HCT116 (cell line): ENCODE data around the gene SYMPK. TPM values are rescaled to one million over a fixed set of nuclear protein-coding genes. Genes with fewer than 3 reads are reported as not detected.

ENCODE experiments used
- ATAC-seq: fragments of 200-7000 bp; cut with Tn5 transposase; 2 replicates; pipeline ENCODE4 v1.9.1; 2020; ENCODE audit warnings: mild to moderate bottlenecking, moderate library complexity
- BruUV-seq: library from RNA; stranded (reverse); fragments of 400-500 nt; replicated peaks from 2 replicates; lab custom pipeline; 2021; lab: Mats Ljungman, UMichigan
- CTCF ChIA-PET: fragments of 300-600 bp; sonication (Branson Sonifier 250); formaldehyde crosslinking; loops from one replicate; lab custom pipeline; 2021; ENCODE audit warnings: antibody characterized with exemption; lab: Charles Lee
- POLR2A ChIA-PET: fragments of 300-600, 350-600 bp; sonication (Branson Sonifier 250); formaldehyde crosslinking; loops from one replicate; lab custom pipeline; 2021; ENCODE audit warnings: antibody characterized with exemption; lab: Charles Lee
- RAD21 ChIA-PET, 2 experiments: fragments of 300-600 bp; sonication (Branson Sonifier 250); formaldehyde crosslinking; loops; one replicate each; lab custom pipeline; 2023; ENCODE audit warnings: low total read pairs in 2 of 2; ENCODE audit not compliant: uncharacterized antibody in 2 of 2, unreplicated experiment in 2 of 2, low non-redundant PET in 1 of 2; lab: Charles Lee
- DNase-seq: peaks from one replicate; pipeline ENCODE4 v3.0.0-alpha.2; 2010; ENCODE audit warnings: low read depth, low spot score
- H2AFZ ChIP-seq: fragments of 200-600 bp; shearing (Covaris generic), sonication (generic); 2 replicates; pipeline ENCODE4 v1.6.1; 2017; ENCODE audit warnings: low read depth, mixed run types, mixed read lengths, antibody characterized with exemption, low read length; ENCODE audit not compliant: poor library complexity, severe bottlenecking
- H3K27ac ChIP-seq: 2 replicates; pipeline ENCODE4 v1.5.1; 2012; ENCODE audit warnings: low read depth, low read length
- H3K27me3 ChIP-seq: fragments of 200-600 bp; sonication (generic); 2 replicates; pipeline ENCODE4 v1.6.1; 2016; ENCODE audit warnings: mixed run types, low read length, mixed read lengths; ENCODE audit not compliant: insufficient read depth
- H3K36me3 ChIP-seq, 2 experiments: fragments of 200-500 bp in 1 of 2; fragments of 200-600 bp in 1 of 2; sonication (Bioruptor generic) in 1 of 2; sonication (generic) in 1 of 2; 2 replicates each; pipeline versions ENCODE4 v1.5.1 to v1.6.1; 2014 to 2016; ENCODE audit warnings: low read length in 2 of 2, inconsistent platforms in 1 of 2, mixed read lengths in 1 of 2, mixed run types in 1 of 2; ENCODE audit not compliant: insufficient read depth in 2 of 2, control insufficient read depth in 1 of 2
- H3K4me1 ChIP-seq, 2 experiments: fragments of 200-600 bp in 1 of 2; sonication (generic) in 1 of 2; 2 replicates each; pipeline versions ENCODE4 v1.5.1 to v1.6.1; 2012 to 2017; ENCODE audit warnings: low read length in 2 of 2, inconsistent platforms in 1 of 2, mild to moderate bottlenecking in 1 of 2, mixed read lengths in 1 of 2, mixed run types in 1 of 2, moderate library complexity in 1 of 2; ENCODE audit not compliant: insufficient read depth in 2 of 2, control insufficient read depth in 1 of 2
- H3K4me2 ChIP-seq: fragments of 200-600 bp; sonication (generic); 2 replicates; pipeline ENCODE4 v1.6.1; 2017; ENCODE audit warnings: mixed run types, low read length, mixed read lengths
- H3K4me3 ChIP-seq, 2 experiments: fragments of 200-600 bp in 1 of 2; sonication (generic) in 1 of 2; replicated peaks in 1 of 2; 2 replicates each; pipeline ENCODE4 v1.5.1; 2011 to 2016; ENCODE audit warnings: low read length in 2 of 2, control low read depth in 1 of 2, low read depth in 1 of 2, mild to moderate bottlenecking in 1 of 2, mixed read lengths in 1 of 2, mixed run types in 1 of 2
- H3K79me2 ChIP-seq: fragments of 200-600 bp; sonication (generic); 2 replicates; pipeline ENCODE4 v1.6.1; 2017; ENCODE audit warnings: mild to moderate bottlenecking, mixed run types, low read length, moderate library complexity, mixed read lengths; ENCODE audit not compliant: insufficient read depth
- H3K9ac ChIP-seq: fragments of 200-600 bp; sonication (generic); 2 replicates; pipeline ENCODE4 v1.6.1; 2016; ENCODE audit warnings: low read length, mixed read lengths
- H3K9me2 ChIP-seq: fragments of 200-600 bp; sonication (generic), shearing (Covaris generic); 2 replicates; pipeline ENCODE4 v1.6.1; 2017; ENCODE audit warnings: mixed run types, mild to moderate bottlenecking, moderate library complexity; ENCODE audit not compliant: insufficient read depth
- H3K9me3 ChIP-seq, 2 experiments: fragments of 200-500 bp in 1 of 2; fragments of 200-600 bp in 1 of 2; sonication (Bioruptor generic) in 1 of 2; sonication (generic) in 1 of 2; 2 replicates each; pipeline ENCODE4 v1.6.1; 2014 to 2017; ENCODE audit warnings: low read length in 2 of 2, mixed read lengths in 2 of 2, inconsistent platforms in 1 of 2, low read depth in 1 of 2, mild to moderate bottlenecking in 1 of 2, mixed run types in 1 of 2, moderate library complexity in 1 of 2; ENCODE audit not compliant: control insufficient read depth in 1 of 2, insufficient read depth in 1 of 2
- H4K20me1 ChIP-seq: fragments of 200-600 bp; sonication (generic), shearing (Covaris generic); 2 replicates; pipeline ENCODE4 v1.6.1; 2017; ENCODE audit warnings: mixed run types, mild to moderate bottlenecking, moderate library complexity; ENCODE audit not compliant: insufficient read depth
- ATF3 ChIP-seq: IDR thresholded peaks from 2 replicates; pipeline ENCODE4 v1.6.1; 2012
- EZH2phosphoT487 ChIP-seq: fragments of 200-600 bp; IDR thresholded peaks from 2 replicates; pipeline ENCODE4 v1.6.1; 2018; ENCODE audit warnings: antibody characterized with exemption, borderline replicate concordance
- MAX ChIP-seq: IDR thresholded peaks from 2 replicates; pipeline ENCODE4 v1.6.1; 2012
- POLR2A ChIP-seq: IDR thresholded peaks from 2 replicates; pipeline ENCODE4 v1.7.0; 2011; ENCODE audit warnings: borderline replicate concordance; ENCODE audit not compliant: insufficient read depth, insufficient read length; ENCODE audit errors: extremely low read depth
- POLR2AphosphoS5 ChIP-seq: IDR thresholded peaks from 2 replicates; pipeline ENCODE4 v1.6.1; 2011; ENCODE audit warnings: mild to moderate bottlenecking, low read depth, low read length, moderate library complexity
- RAD21 ChIP-seq: IDR thresholded peaks from 2 replicates; pipeline ENCODE4 v1.6.1; 2012; ENCODE audit warnings: low read depth, mild to moderate bottlenecking
- SIN3A ChIP-seq: IDR thresholded peaks from 2 replicates; pipeline ENCODE4 v1.6.1; 2012; ENCODE audit warnings: low read depth
- SP1 ChIP-seq: IDR thresholded peaks from 2 replicates; pipeline ENCODE4 v1.6.1; 2012; ENCODE audit warnings: low read depth
- SRF ChIP-seq: IDR thresholded peaks from 2 replicates; pipeline ENCODE4 v1.6.1; 2012; ENCODE audit warnings: low read depth
- TCF7L2 ChIP-seq: IDR thresholded peaks from 2 replicates; pipeline ENCODE4 v1.7.0; 2011; ENCODE audit warnings: borderline replicate concordance, inconsistent platforms; ENCODE audit not compliant: insufficient read depth, insufficient read length; ENCODE audit errors: extremely low read depth
- YY1 ChIP-seq: IDR thresholded peaks from 2 replicates; pipeline ENCODE4 v1.6.1; 2011; ENCODE audit warnings: low read length, low read depth, moderate library complexity, mild to moderate bottlenecking; ENCODE audit not compliant: insufficient replicate concordance; ENCODE audit errors: extremely low read depth
- ZBTB33 ChIP-seq: IDR thresholded peaks from 2 replicates; pipeline ENCODE4 v1.6.1; 2011; ENCODE audit warnings: mild to moderate bottlenecking, low read length, moderate library complexity; ENCODE audit not compliant: insufficient replicate concordance; ENCODE audit errors: extremely low read depth
- ZFX ChIP-seq: fragments of 450-650 bp; IDR thresholded peaks from 2 replicates; pipeline ENCODE4 v1.6.1; 2017
- intact Hi-C: fragments of 100-400 bp; cut with micrococcal nuclease; formaldehyde crosslinking; loops from 2 replicates; pipeline ENCODE4 v1.10.0; 2022
- total RNA-seq: library from RNA; stranded (reverse); gene quantifications from one replicate; pipeline ENCODE4 v1.2.1, GENCODE V29; 2021; ENCODE audit not compliant: unreplicated experiment

SYMPK gene
- total RNA-seq, 1 experiment from 2014 or later: 117 TPM

- intact Hi-C loops: no loop called here
- Histone ChIP-seq H3K9me3 (no peaks in the 10 kb centered on the region), H3K9me2 (no peaks in the 10 kb centered on the region), H2AFZ (no peak overlapping the region), H3K36me3 (no peaks in the 10 kb centered on the region), H3K4me2 (peak overlapping the region; percentile 96), H3K79me2 (peaks cover 15% of the 10 kb centered on the region), H4K20me1 (no peaks in the 10 kb centered on the region), H3K27me3 (no peaks in the 10 kb centered on the region), H3K4me3 (no peak overlapping the region), H3K9ac (0 out of 2 replicates have a peak overlapping the region, but pooled peaks have one; percentile 57), H3K4me1 (peaks cover 27 to 56% of the 10 kb centered on the region in 2 experiments), H3K27ac (peak overlapping the region; percentile 68; the same call in 1 of the 2 replicates)
- POLR2A ChIA-PET: interaction anchor here (3.3 kb wide), 1 partner anchor 17 kb away, joined by 24 read pairs; the partner anchor contains the start of genes FOXA3 and SYMPK
- CTCF ChIA-PET: interaction anchor here (1.0 to 5.0 kb wide), 4 partner anchors 17 to 195 kb away, joined by 3 to 45 read pairs (median 11); partner anchors contain the start of genes FOXA3 and SYMPK
- no peak for ATAC-seq
- no peak for DNase-seq
- RAD21 ChIA-PET: interaction anchor here in 1 of 2 experiments (0.8 to 1.3 kb wide), 2 partner anchors 17 to 18 kb away, joined by 4 read pairs; partner anchors contain the start of genes FOXA3 and SYMPK
- BruUV-seq: no TSS peak
- TF ChIP-seq ZFX (no peak), SP1 (no peak), RAD21 (no peak), EZH2phosphoT487 (no peak), ATF3 (no peak), SIN3A (no peak), YY1 (no peak), TCF7L2 (no peak), POLR2A (no peak), ZBTB33 (no peak), POLR2AphosphoS5 (no peak), MAX (no peak), SRF (no peak)
Measured at GRCh38 chr19:45881082-45881908, 18.3 kb upstream of the SYMPK start.
